PC-3 (cell line): ENCODE results near the gene KDELR1. TPM values are rescaled to one million over a fixed set of nuclear protein-coding genes. Genes with fewer than 3 reads are reported as not detected.

Experiments
- ATAC-seq: fragments of 200-7000 bp; cut with Tn5 transposase; 2 replicates; pipeline ENCODE4 v1.9.1; 2020; ENCODE audit warnings: mild to moderate bottlenecking, moderate library complexity
- BruUV-seq: library from RNA; stranded (reverse); fragments of 400-500 nt; replicated peaks from 2 replicates; lab custom pipeline; 2021; lab: Mats Ljungman, UMichigan
- CTCF ChIA-PET: fragments of 300-600 bp; sonication (Branson Sonifier 250); formaldehyde crosslinking; loops from one replicate; lab custom pipeline; 2022; ENCODE audit warnings: antibody characterized with exemption; lab: Charles Lee
- POLR2A ChIA-PET: fragments of 300-600 bp; sonication (Branson Sonifier 250); formaldehyde crosslinking; loops from one replicate; lab custom pipeline; 2022; ENCODE audit warnings: antibody characterized with exemption; ENCODE audit not compliant: unreplicated experiment; lab: Charles Lee
- DNase-seq: peaks from one replicate; pipeline ENCODE4 v3.0.0-alpha.2; 2015
- H2AFZ ChIP-seq: fragments of 300-600 bp; sonication (generic); 2 replicates; pipeline ENCODE4 v1.6.0; 2016; ENCODE audit warnings: antibody characterized with exemption, low read length
- H3F3A ChIP-seq: fragments of 300-600 bp; sonication (generic); one replicate; pipeline ENCODE4 v1.6.0; 2017; ENCODE audit warnings: antibody characterized with exemption, low read length, control low read depth, mild to moderate bottlenecking; ENCODE audit not compliant: unreplicated experiment
- H3K27ac ChIP-seq: fragments of 300-600 bp; sonication (generic); 2 replicates; pipeline ENCODE4 v1.5.1; 2016; ENCODE audit warnings: mild to moderate bottlenecking, low read length
- H3K27me3 ChIP-seq: fragments of 300-600 bp; sonication (generic); 2 replicates; pipeline ENCODE4 v1.6.1; 2016; ENCODE audit warnings: low read length, mixed read lengths
- H3K36me3 ChIP-seq: fragments of 300-600 bp; sonication (generic); 2 replicates; pipeline ENCODE4 v1.6.1; 2016; ENCODE audit warnings: low read depth, mixed run types, low read length, mixed read lengths
- H3K4me1 ChIP-seq: fragments of 300-600 bp; sonication (generic); 2 replicates; pipeline ENCODE4 v1.5.1; 2016; ENCODE audit warnings: low read length; ENCODE audit not compliant: insufficient read depth
- H3K4me2 ChIP-seq: fragments of 300-600 bp; sonication (generic); 2 replicates; pipeline ENCODE4 v1.6.0; 2016; ENCODE audit warnings: low read length
- H3K4me3 ChIP-seq: fragments of 300-600 bp; sonication (generic); 2 replicates; pipeline ENCODE4 v1.5.1; 2016; ENCODE audit warnings: mild to moderate bottlenecking, low read length, mixed read lengths
- H3K79me2 ChIP-seq: fragments of 300-600 bp; sonication (generic); 2 replicates; pipeline ENCODE4 v1.6.1; 2017; ENCODE audit warnings: low read length, mixed read lengths
- H3K9ac ChIP-seq: fragments of 300-600 bp; sonication (generic); 2 replicates; pipeline ENCODE4 v1.6.0; 2016; ENCODE audit warnings: mild to moderate bottlenecking, low read length
- H3K9me2 ChIP-seq: fragments of 300-600 bp; sonication (generic); replicated peaks from 2 replicates; pipeline ENCODE4 v1.6.1; 2016; ENCODE audit warnings: mixed run types, low read length, mixed read lengths
- H3K9me3 ChIP-seq: fragments of 300-600 bp; sonication (generic); 2 replicates; pipeline ENCODE4 v1.6.1; 2016; ENCODE audit warnings: low read length, mixed read lengths
- H4K20me1 ChIP-seq: fragments of 300-600 bp; sonication (generic); 2 replicates; pipeline ENCODE4 v1.6.1; 2016; ENCODE audit warnings: low read length, mixed read lengths
- EZH2 ChIP-seq: fragments of 300-600 bp; sonication (generic); IDR thresholded peaks from one replicate; pipeline ENCODE4 v1.6.1; 2017; ENCODE audit warnings: antibody characterized with exemption, mild to moderate bottlenecking, low read length; ENCODE audit not compliant: unreplicated experiment
- EZH2phosphoT487 ChIP-seq: fragments of 300-600 bp; sonication (generic); IDR thresholded peaks from 2 replicates; pipeline ENCODE4 v1.6.1; 2018; ENCODE audit warnings: mild to moderate bottlenecking, antibody characterized with exemption, low read length, borderline replicate concordance
- intact Hi-C: fragments of 100-400 bp; cut with micrococcal nuclease; formaldehyde crosslinking; loops from 2 replicates; pipeline ENCODE4 v1.9.0; 2023
- total RNA-seq: library from RNA; depleted of rRNA; stranded (reverse); fragments of >200 nt; gene quantifications from 2 replicates; pipeline ENCODE4 v1.2.3, GENCODE V29; 2014
- TF ChIP-seq, protein P1 (sequence below): fragments of 300-600 bp; sonication (generic); conservative IDR thresholded peaks from 2 replicates; pipeline ENCODE4 v1.5.1; 2017; ENCODE audit warnings: antibody characterized with exemption, low read depth, mild to moderate bottlenecking, low read length

Gene KDELR1
- total RNA-seq, 1 experiment from 2014 or later: 90.2 TPM

DNA sequence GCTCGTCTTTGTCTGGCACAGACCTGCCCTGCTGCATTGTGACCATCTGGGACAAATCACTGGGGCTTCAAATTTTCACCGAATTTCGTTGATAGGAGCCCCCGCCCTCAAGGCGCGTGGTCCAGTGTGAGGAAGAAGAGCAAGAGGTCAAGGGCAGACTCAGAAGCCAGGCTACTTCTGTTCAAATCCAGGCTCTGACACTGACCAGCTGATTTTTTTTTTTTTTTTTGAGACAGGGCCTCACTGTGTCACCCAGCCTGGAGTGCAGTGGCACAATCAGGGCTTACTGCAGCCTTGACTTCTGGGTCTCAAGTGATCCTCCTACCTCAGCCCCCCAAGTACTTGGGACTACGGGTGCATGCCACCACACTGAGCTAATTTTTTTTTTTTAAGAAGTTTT, 20.0 kb downstream of the KDELR1 start:
- H3K4me2 ChIP-seq: no peak overlapping the region
- H2AFZ ChIP-seq: no peak overlapping the region
- H3K79me2 ChIP-seq: no peaks in the 10 kb centered on the region
- no peak overlapping the region for H3K9ac ChIP-seq
- intact Hi-C loops: no loop called here
- BruUV-seq: no TSS peak
- ChIA-PET POLR2A (no interaction called here), CTCF (no interaction called here)
- no peaks in the 10 kb centered on the region for H3K36me3 ChIP-seq
- no peak overlapping the region for H3K27ac ChIP-seq
- H3K4me3 ChIP-seq: no peak overlapping the region
- no peaks in the 10 kb centered on the region for H3K27me3 ChIP-seq
- TF ChIP-seq, protein P1, sequence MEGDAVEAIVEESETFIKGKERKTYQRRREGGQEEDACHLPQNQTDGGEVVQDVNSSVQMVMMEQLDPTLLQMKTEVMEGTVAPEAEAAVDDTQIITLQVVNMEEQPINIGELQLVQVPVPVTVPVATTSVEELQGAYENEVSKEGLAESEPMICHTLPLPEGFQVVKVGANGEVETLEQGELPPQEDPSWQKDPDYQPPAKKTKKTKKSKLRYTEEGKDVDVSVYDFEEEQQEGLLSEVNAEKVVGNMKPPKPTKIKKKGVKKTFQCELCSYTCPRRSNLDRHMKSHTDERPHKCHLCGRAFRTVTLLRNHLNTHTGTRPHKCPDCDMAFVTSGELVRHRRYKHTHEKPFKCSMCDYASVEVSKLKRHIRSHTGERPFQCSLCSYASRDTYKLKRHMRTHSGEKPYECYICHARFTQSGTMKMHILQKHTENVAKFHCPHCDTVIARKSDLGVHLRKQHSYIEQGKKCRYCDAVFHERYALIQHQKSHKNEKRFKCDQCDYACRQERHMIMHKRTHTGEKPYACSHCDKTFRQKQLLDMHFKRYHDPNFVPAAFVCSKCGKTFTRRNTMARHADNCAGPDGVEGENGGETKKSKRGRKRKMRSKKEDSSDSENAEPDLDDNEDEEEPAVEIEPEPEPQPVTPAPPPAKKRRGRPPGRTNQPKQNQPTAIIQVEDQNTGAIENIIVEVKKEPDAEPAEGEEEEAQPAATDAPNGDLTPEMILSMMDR: no peak
- no peak for TF ChIP-seq EZH2
- no peak for TF ChIP-seq EZH2phosphoT487
- H4K20me1 ChIP-seq: no peaks in the 10 kb centered on the region
- no peaks in the 10 kb centered on the region for H3K9me3 ChIP-seq
- no peaks in the 10 kb centered on the region for H3K9me2 ChIP-seq
- no peak for ATAC-seq
- H3F3A ChIP-seq: no peaks in the 10 kb centered on the region
- H3K4me1 ChIP-seq: peaks cover 15% of the 10 kb centered on the region
- DNase-seq: no peak

DNA sequence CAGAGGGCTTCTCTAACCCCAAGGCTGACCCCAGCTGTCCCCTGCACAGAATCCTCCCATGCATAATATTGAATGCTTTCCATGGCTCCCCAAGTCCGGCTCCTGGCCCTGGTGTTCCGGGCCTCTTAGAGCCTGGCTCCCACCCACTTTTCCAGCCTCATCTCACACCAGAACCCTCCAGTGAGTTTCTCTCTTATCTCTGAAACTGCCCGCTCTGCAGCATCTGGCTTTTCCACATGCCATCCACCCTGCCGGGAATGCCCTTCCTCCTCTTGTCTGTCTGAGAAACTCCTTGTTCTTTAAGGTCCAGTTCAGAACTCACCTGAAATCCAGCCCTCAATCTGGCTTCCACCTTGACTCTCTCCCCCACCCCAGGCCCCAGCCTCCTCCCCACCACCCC, 20.4 kb downstream of the KDELR1 start:
- H3K4me1 ChIP-seq: peaks cover 15% of the 10 kb centered on the region
- ATAC-seq (no peak), DNase-seq (no peak)
- no peak overlapping the region for H2AFZ ChIP-seq
- H3K4me2 ChIP-seq: no peak overlapping the region
- H3F3A ChIP-seq: no peaks in the 10 kb centered on the region
- H3K9me2 ChIP-seq: no peaks in the 10 kb centered on the region
- no peak overlapping the region for H3K9ac ChIP-seq
- H3K9me3 ChIP-seq: no peaks in the 10 kb centered on the region
- no peaks in the 10 kb centered on the region for H3K79me2 ChIP-seq
- no peaks in the 10 kb centered on the region for H3K36me3 ChIP-seq
- BruUV-seq: no TSS peak
- intact Hi-C loops: no loop called here
- ChIA-PET CTCF (no interaction called here), POLR2A (no interaction called here)
- TF ChIP-seq, protein P1: no peak
- TF ChIP-seq EZH2phosphoT487 (no peak), EZH2 (no peak)
- no peak overlapping the region for H3K27ac ChIP-seq
- H3K27me3 ChIP-seq: no peaks in the 10 kb centered on the region
- no peaks in the 10 kb centered on the region for H4K20me1 ChIP-seq
- H3K4me3 ChIP-seq: no peak overlapping the region

DNA sequence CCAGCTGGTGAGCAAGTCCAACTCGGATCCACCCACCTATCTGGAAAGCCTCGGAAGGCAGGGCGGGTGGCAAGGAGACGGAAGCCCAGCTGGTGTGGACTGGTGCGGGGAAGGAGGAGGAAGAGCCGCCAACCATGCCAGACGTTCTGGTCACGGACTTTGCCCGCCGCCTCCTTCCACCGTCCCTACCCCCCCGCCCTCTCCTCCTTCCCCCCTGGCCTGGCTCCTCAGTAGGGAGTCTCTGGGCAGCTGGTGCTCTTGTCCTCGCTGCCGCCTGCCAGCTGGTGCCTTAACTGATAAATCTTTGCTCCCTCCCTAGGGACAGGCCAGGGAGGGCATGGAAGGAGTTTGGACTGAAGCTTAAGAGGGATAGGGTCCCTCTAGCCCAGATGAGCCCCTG, 22.4 kb downstream of the KDELR1 start:
- POLR2A ChIA-PET: no interaction called here
- no peaks in the 10 kb centered on the region for H3K36me3 ChIP-seq
- no peak overlapping the region for H3K27ac ChIP-seq
- H3K9me2 ChIP-seq: no peaks in the 10 kb centered on the region
- H3F3A ChIP-seq: no peaks in the 10 kb centered on the region
- ATAC-seq (no peak), DNase-seq (no peak)
- no peaks in the 10 kb centered on the region for H4K20me1 ChIP-seq
- intact Hi-C loops: no loop called here
- no peak overlapping the region for H3K4me2 ChIP-seq
- H3K27me3 ChIP-seq: no peaks in the 10 kb centered on the region
- CTCF ChIA-PET: no interaction called here
- no TSS peak for BruUV-seq
- H3K9me3 ChIP-seq: no peaks in the 10 kb centered on the region
- H3K9ac ChIP-seq: no peak overlapping the region
- TF ChIP-seq EZH2: no peak
- no peak for TF ChIP-seq EZH2phosphoT487
- TF ChIP-seq, protein P1: no peak
- peaks cover 15% of the 10 kb centered on the region for H3K4me1 ChIP-seq
- H2AFZ ChIP-seq: no peak overlapping the region
- no peaks in the 10 kb centered on the region for H3K79me2 ChIP-seq
- H3K4me3 ChIP-seq: no peak overlapping the region
